ENCODE measurements around the gene EPHA2. TPM values are rescaled to one million over a fixed set of nuclear protein-coding genes. Genes with fewer than 3 reads are reported as not detected.

Gene EPHA2
- total RNA-seq, 1 experiment from 2014 or later = 91.6 TPM

- TF ChIP-seq EZH2 (IDR thresholded peaks at IDR 0.05; ENCODE audit: borderline replicate concordance, low read depth, low read length, poor library complexity, severe bottlenecking) = no peak
- TF ChIP-seq CTCF (conservative IDR thresholded peaks at IDR 0.05; ENCODE audit: low read depth, low read length) = no peak
- no peak for DNase-seq (ENCODE audit: low spot score)
- POLR2A ChIA-PET (ENCODE audit: low non-redundant PET) = no interaction called here
- Histone ChIP-seq H3K36me3 (ENCODE audit: insufficient read depth, low read length, poor library complexity, severe bottlenecking) (peaks cover 3% of the 10 kb centered on the region), H3K27ac (ENCODE audit: low read depth, low read length, poor library complexity, severe bottlenecking) (no peak overlapping the region), H3K4me1 (ENCODE audit: insufficient read depth, low read length, poor library complexity, severe bottlenecking) (peaks cover 36% of the 10 kb centered on the region), H3K4me3 (ENCODE audit: low read depth, low read length, poor library complexity, severe bottlenecking) (no peak overlapping the region), H3K9me3 (ENCODE audit: low read depth, low read length, poor library complexity, severe bottlenecking) (no peaks in the 10 kb centered on the region), H3K27me3 (replicated peaks; ENCODE audit: insufficient read depth, low read depth, low read length, poor library complexity) (no peaks in the 10 kb centered on the region)
- CTCF ChIA-PET = no interaction called here
- intact Hi-C loops (cut with micrococcal nuclease; ENCODE audit: unreplicated experiment) = no loop called here
- BruUV-seq (replicated peaks) = no TSS peak
Measured at GRCh38 chr1:16118706-16119105, 37.2 kb downstream of the EPHA2 start.

- no peaks in the 10 kb centered on the region for H3K36me3 ChIP-seq (ENCODE audit: insufficient read depth, low read length, poor library complexity, severe bottlenecking)
- ChIA-PET CTCF (interaction anchor here (0.7 kb wide), 1 partner anchor 16 kb away, joined by 4 read pairs; no protein-coding TSS in a partner anchor), POLR2A (ENCODE audit: low non-redundant PET) (no interaction called here)
- no TSS peak for BruUV-seq (replicated peaks)
- no peak overlapping the region for H3K27ac ChIP-seq (ENCODE audit: low read depth, low read length, poor library complexity, severe bottlenecking)
- H3K27me3 ChIP-seq (replicated peaks; ENCODE audit: insufficient read depth, low read depth, low read length, poor library complexity) = no peaks in the 10 kb centered on the region
- DNase-seq (ENCODE audit: low spot score) = no peak
- peaks cover 33% of the 10 kb centered on the region for H3K4me1 ChIP-seq (ENCODE audit: insufficient read depth, low read length, poor library complexity, severe bottlenecking)
- no peak overlapping the region for H3K4me3 ChIP-seq (ENCODE audit: low read depth, low read length, poor library complexity, severe bottlenecking)
- TF ChIP-seq CTCF (conservative IDR thresholded peaks at IDR 0.05; ENCODE audit: low read depth, low read length) (no peak), EZH2 (IDR thresholded peaks at IDR 0.05; ENCODE audit: borderline replicate concordance, low read depth, low read length, poor library complexity, severe bottlenecking) (no peak)
- intact Hi-C loops (cut with micrococcal nuclease; ENCODE audit: unreplicated experiment) = no loop called here
- no peaks in the 10 kb centered on the region for H3K9me3 ChIP-seq (ENCODE audit: low read depth, low read length, poor library complexity, severe bottlenecking)
Measured at GRCh38 chr1:16117936-16118335, 37.9 kb downstream of the EPHA2 start.

GRCh38 chr1:16117369-16117768, 38.5 kb downstream of the EPHA2 start:
- intact Hi-C loops (cut with micrococcal nuclease; ENCODE audit: unreplicated experiment) = no loop called here
- POLR2A ChIA-PET (ENCODE audit: low non-redundant PET) = no interaction called here

More at GRCh38 chr1:16117369-16117768, 38.5 kb downstream of the EPHA2 start:
- no TSS peak for BruUV-seq (replicated peaks)
- DNase-seq (ENCODE audit: low spot score) = no peak
- H3K9me3 ChIP-seq (ENCODE audit: low read depth, low read length, poor library complexity, severe bottlenecking) = no peaks in the 10 kb centered on the region
- CTCF ChIA-PET = interaction anchor here (0.7 kb wide), 1 partner anchor 16 kb away, joined by 4 read pairs; no protein-coding TSS in a partner anchor
- no peak overlapping the region for H3K27ac ChIP-seq (ENCODE audit: low read depth, low read length, poor library complexity, severe bottlenecking)
- no peak overlapping the region for H3K4me3 ChIP-seq (ENCODE audit: low read depth, low read length, poor library complexity, severe bottlenecking)
- H3K36me3 ChIP-seq (ENCODE audit: insufficient read depth, low read length, poor library complexity, severe bottlenecking) = no peaks in the 10 kb centered on the region
- peaks cover 33% of the 10 kb centered on the region for H3K4me1 ChIP-seq (ENCODE audit: insufficient read depth, low read length, poor library complexity, severe bottlenecking)
- no peaks in the 10 kb centered on the region for H3K27me3 ChIP-seq (replicated peaks; ENCODE audit: insufficient read depth, low read depth, low read length, poor library complexity)
- TF ChIP-seq EZH2 (IDR thresholded peaks at IDR 0.05; ENCODE audit: borderline replicate concordance, low read depth, low read length, poor library complexity, severe bottlenecking) (no peak), CTCF (conservative IDR thresholded peaks at IDR 0.05; ENCODE audit: low read depth, low read length) (no peak)
